ENCODE results near the gene DOCK8. TPM values are rescaled to one million over a fixed set of nuclear protein-coding genes. Genes with fewer than 3 reads are reported as not detected.

DOCK8 gene
- total and polyA plus RNA-seq, 2 of the 4 experiments (the other 2 are of a cell fraction), result not detected

DNA sequence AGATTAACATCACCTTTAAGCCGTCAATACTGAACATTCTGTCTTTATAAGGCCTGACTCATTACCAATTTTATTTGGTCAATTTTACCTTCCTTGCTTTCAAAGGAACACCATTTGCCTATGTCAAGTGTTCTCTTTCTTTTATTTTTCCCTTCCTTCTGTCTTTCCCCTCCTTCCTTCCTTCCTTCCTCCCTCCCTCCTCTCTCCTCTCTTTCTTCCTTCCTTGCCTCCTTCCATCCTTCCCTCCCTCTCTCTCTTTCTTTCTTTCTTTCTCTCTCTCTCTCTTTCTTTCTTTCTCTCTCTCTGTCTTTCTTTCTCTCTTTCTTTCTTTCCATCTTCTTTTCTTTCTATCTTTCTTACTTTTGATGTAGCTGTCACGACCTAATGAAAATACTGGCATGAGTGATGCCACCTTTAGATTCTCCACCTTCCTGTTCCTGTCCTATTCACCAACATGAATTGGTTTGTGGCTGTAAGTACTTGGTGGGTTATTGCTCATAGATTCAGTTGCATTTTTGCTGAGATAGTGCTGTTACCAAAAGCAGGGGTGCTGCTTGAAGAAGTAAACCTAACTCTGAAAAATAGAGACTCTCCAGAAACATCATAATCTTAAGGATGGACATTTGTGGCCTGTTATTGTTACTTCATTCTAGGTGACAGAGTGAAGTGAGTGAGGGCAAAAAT, 33.8 kb downstream of the DOCK8 start:
- POLR2A ChIA-PET (ENCODE audit: unreplicated experiment), result no interaction called here
- Histone ChIP-seq H3K9me3 (ENCODE audit: control insufficient read depth, insufficient read depth, low read length) (no peaks in the 10 kb centered on the region), H2AK5ac (ENCODE audit: low read depth, low read length) (no peak overlapping the region), H2AK9ac (replicated peaks; ENCODE audit: low read depth, low read length, poor library complexity) (no peak overlapping the region), H3K23ac (ENCODE audit: low read depth, low read length) (no peak overlapping the region), H3K9ac (ENCODE audit: low read depth, low read length) (no peak overlapping the region), H3K4me2 (ENCODE audit: low read depth, low read length) (no peak overlapping the region), H3K27me3 (ENCODE audit: control insufficient read depth, insufficient read depth, low read length) (no peaks in the 10 kb centered on the region), H2BK120ac (ENCODE audit: low read depth, low read length) (no peak overlapping the region), H2BK15ac (ENCODE audit: low read depth, low read length) (no peak overlapping the region), H3K9me1 (ENCODE audit: insufficient read depth, low read length) (no peaks in the 10 kb centered on the region), H3K36me3 (ENCODE audit: control insufficient read depth, insufficient read depth, low read length) (no peaks in the 10 kb centered on the region), H3K79me1 (ENCODE audit: low read depth in 1 of 2, low read length in 2 of 2) (no peaks in the 10 kb centered on the region), H3K4me3 (ENCODE audit: insufficient read depth, low read depth, low read length) (no peak overlapping the region), H4K8ac (ENCODE audit: low read depth in 2 of 2, low read length in 2 of 2) (no peak overlapping the region), H3K56ac (ENCODE audit: extremely low read depth, insufficient read depth, low read length) (no peak overlapping the region), H2AFZ (replicated peaks; ENCODE audit: low read length, poor library complexity) (no peak overlapping the region), H3K4me1 (ENCODE audit: control insufficient read depth, insufficient read depth, low read length) (no peaks in the 10 kb centered on the region), H4K20me1 (ENCODE audit: insufficient read depth, low read length) (no peaks in the 10 kb centered on the region), H4K91ac (ENCODE audit: insufficient read depth, low read depth, low read length) (no peak overlapping the region), H2BK20ac (ENCODE audit: low read depth, low read length) (no peak overlapping the region), H3K14ac (replicated peaks; ENCODE audit: low read depth, low read length) (no peak overlapping the region), H3K27ac (ENCODE audit: insufficient read depth, low read length) (no peak overlapping the region), H2BK5ac (ENCODE audit: low read depth, low read length, poor library complexity, severe bottlenecking) (no peak overlapping the region), H3K18ac (ENCODE audit: low read depth, low read length) (no peak overlapping the region), H4K5ac (ENCODE audit: low read depth, low read length) (no peak overlapping the region), H3K4ac (ENCODE audit: low read depth, low read length) (no peak overlapping the region)
- no peak for TF ChIP-seq RCOR1 (IDR thresholded peaks at IDR 0.05; ENCODE audit: insufficient replicate concordance, low read length)
- TF ChIP-seq SMC3 (IDR thresholded peaks at IDR 0.05; ENCODE audit: low read depth, low read length), result no peak
- intact Hi-C loops (cut with micrococcal nuclease), result no loop called here
- 91% methylated on average over 1 of the region's 2 CpGs; no CpG with 5 or more reads in 1 of the 2 experiments for WGBS, 2 experiments (ENCODE audit: extremely low coverage in 2 of 2, insufficient read length in 1 of 2)
- CTCF ChIA-PET, result interaction anchor here (0.6 kb wide), 1 partner anchor 129 kb away, joined by 4 read pairs; no protein-coding TSS in a partner anchor
- ATAC-seq (ENCODE audit: low read depth), result no peak
- dilution Hi-C loops (cut with HindIII; ENCODE audit: low sequenced_read_pairs, unreplicated experiment), result no loop called here
- in situ Hi-C loops (cut with MboI; ENCODE audit: low sequenced_read_pairs), result no loop called here
- BruUV-seq (replicated peaks), result no TSS peak
- DNase-seq, result no peak
